AG10803 (cell line): ENCODE measurements around the gene TNP2.

ENCODE experiments used
- DNase-seq: peaks from one replicate; pipeline ENCODE4 v3.0.0; 2010; ENCODE audit warnings: low read depth
- H3K4me3 ChIP-seq: 2 replicates; pipeline ENCODE4 v1.5.1; 2011; ENCODE audit warnings: mild to moderate bottlenecking, low read length, control low read depth
- CTCF ChIP-seq: conservative IDR thresholded peaks from 2 replicates; pipeline ENCODE4 v1.5.1; 2011; ENCODE audit warnings: mild to moderate bottlenecking, low read length, control low read depth, inconsistent platforms

The TNP2 gene

DNA sequence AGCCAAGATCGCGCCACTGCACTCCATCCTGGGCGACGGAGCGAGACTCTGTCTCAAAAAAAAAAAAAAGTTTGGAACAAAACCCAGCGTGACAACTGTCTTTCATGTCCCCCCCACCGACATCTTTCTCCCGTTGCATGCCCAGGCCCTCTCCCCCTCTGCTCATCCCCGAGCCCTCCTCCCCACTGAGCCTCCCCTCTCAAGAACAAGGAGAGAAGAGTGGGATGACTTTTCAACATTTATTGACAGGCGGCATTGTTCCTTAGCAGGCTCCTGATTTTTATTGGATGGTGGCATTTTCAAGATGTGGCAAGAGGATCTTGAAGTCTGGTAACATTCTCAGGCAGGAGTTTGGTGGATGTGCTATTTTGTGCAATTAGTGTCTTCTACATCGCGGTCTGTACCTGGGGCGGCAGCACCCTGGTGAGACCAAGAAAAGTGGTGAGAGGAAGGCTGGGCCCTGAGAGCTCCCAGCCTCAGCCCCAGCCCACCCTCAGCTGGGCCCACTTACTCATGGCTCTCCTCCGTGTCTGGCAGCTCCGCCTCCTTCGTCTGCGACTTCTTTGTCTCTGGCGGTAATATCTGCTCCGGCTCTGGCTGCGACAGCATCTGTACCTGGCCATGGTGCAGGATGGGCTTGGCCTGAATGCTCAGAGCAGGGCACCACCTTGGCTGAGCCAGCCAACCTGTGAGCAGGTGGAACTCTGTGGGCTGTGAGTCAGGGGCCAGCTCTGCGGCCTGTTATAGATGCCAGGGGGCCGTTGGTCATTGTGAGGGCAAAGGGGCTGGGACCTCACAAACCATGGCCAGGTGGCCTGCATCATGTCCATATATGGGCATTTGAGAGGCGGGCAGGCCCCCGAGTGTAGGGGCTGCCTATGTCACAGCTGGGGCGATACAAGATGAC is 11.7 kb upstream of the TNP2 start, which contains the start of gene PRM1:
TSS of gene PRM1 (minus strand) at position 715 of the 907 bp plus-strand sequence. CDS start at position 623, 92 bp downstream.
- no peak for DNase-seq
- no peak within 1 kb of the TSS for H3K4me3 ChIP-seq
- no peak for TF ChIP-seq CTCF

- TF ChIP-seq CTCF: no peak
- no peak overlapping the region for H3K4me3 ChIP-seq
- DNase-seq: no peak
Measured at GRCh38 chr16:11278681-11279628, 9.8 kb upstream of the TNP2 start.

DNA sequence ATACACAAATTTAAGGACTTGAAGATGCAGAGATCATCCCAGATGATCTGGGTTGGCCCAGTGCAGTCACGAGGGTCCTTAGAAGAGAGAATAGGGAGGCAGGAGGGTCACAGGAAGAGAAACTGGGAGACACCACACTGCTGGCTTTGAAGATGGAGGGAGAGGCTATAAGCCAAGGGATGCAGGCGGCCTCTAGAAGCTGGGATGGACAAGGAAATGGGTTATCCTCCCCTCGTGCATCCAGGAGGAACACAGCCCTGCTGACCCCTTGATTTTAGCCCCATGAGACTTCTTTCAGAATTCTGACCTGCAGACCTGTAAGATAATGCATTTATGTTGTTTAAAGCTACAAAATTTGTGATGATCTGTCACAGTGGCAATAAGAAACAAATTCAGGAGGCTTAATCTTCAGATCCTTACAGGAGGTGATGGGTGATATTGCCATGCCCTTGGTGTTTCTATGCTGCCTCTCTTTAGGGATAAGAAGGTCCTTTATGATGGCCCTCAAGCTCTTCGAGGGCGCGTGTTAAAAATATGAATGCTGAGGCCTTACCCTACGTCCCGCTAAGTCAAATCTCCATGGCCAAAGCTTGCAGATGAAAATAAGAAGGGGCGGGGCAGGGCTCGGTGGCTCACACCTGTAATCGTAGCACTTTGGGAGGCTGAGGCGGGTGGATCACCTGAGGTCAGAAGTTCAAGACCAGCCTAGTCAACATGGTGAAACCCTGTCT is 8.6 kb upstream of the TNP2 start:
- TF ChIP-seq CTCF: no peak
- no peak overlapping the region for H3K4me3 ChIP-seq
- DNase-seq: no peak

- no peak overlapping the region for H3K4me3 ChIP-seq
- TF ChIP-seq CTCF: no peak
- no peak for DNase-seq
Measured at GRCh38 chr16:11276896-11277593, 7.9 kb upstream of the TNP2 start.

DNA sequence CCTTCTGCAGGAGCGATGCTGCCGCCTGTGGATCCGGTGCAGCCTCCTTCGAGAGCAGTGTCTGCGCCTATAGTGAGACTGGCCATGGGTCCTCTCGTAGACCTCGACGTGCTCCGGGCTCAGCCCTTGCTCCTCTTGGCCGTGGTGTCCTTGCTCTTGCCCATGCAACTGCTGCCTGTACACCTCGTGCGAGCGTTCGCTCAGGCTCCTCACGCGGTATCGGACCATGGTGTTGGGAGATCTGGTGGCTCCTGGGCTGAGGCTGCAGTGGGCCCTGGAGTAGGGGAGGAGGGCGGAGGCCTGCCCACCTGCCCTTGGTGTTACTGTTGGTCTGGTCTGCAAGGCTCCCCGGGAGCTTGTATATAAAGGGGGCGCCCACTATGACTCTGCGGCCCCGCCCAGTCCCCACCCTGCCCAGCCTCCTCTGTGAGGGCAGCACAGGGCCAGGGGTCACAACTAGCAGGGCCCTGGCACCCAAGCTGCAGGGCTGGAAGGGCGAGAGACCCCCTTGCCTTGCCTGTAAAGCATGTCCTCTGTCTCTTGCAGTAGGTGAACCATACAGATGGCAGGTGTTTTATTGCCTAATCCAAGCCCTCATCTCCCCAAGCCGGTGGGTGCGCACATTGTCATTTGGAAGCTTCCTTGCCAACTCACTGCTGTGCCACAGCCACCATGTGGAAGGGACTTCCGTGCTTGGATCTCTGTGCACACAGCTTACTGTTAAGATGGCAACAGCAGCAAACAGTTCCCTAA is 7.2 kb upstream of the TNP2 start, which contains the start of gene PRM2:
TSS of gene PRM2 (minus strand) at position 338 of the 753 bp plus-strand sequence. CDS start at position 228, 110 bp downstream.
- no peak for DNase-seq
- no peak within 1 kb of the TSS for H3K4me3 ChIP-seq
- no peak for TF ChIP-seq CTCF
